KG1 (cell line): ENCODE data around the gene RLBP1.

Experiments
- DNase-seq: peaks from one replicate; lab custom pipeline; 2025; lab: John Stamatoyannopoulos, UW

The RLBP1 gene

DNA sequence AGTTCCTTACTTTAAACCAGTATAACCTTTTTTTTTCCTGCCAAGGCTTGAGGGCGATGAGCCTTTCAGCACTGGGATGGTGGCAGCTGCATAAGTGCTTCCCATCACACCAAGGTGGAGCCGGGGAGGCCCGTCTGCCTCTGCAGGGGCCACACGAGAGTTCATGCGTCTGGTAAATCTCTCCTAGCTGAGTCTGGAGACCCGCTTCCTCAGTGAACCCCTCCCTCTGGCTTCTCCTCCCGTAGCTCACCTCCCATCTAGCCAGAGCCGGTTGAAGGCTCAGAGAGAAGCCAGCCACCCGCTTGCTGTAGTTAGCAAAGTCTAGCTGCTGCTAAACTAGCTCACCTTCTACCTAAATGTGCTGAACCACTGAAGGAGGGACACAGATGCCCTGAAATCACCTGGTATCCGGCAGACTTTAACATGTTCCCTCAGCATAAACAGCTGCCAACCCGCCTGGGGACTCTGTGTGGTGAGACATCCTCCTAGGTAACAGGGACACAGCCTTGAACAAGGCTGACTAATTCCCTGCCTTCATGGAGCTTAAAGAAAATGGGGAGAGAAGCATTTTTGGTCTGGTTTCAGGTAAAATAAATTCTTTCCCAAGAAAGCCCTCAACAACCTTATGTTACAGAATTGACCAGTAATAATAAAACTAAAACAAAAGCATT lies 42.9 kb downstream of the RLBP1 start:
- no peak for DNase-seq

DNA sequence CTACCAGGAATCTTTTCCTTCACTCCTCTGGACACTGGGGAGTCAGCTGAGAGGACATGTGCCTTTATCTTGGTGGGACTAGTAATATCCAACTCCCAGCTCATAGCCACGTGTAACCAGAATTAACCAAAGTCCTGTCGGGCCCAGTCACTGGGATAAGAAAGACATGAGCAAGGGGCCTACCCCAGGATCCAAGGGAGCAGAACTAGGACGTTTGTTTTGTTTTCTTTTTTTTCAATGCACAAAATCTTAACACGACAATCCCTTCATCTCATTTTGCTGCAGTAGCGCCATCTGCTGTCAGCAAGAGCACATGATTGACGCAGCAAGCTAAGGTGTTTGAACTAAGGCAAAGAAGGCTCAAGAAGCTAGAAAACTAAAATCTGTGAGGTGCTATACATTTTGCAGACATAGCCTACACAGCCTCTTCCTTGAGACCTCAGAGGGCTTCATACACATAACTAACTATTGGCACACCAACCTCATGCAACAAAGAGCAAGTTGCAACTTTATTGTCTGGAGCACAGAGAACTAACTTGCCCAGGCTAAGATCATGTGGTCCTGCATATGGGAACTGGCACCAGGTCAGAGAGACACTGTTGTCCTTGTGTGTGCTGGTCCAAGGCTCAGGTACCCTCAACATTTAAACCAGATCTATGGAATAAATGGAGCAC lies 43.6 kb downstream of the RLBP1 start:
- DNase-seq: peak; percentile 47

DNA sequence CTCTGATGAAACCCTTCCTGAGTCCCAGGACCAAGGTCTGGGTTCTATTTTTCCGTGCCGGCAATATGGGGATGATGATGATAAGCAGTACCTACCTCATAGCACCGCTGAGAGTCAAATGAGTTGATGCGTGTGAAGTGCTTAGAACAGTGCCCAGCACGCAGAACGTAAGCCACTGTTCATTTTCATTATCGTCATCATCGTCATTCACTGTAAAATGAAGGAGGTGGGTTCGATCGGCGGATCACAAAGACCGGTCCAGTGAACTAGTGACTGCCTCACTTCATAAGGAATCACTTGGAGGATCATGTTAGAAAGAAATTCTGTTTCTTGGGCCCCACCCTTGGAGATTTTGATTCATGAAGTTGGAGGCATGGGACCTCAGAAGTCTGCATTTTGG lies 44.3 kb downstream of the RLBP1 start:
- no peak for DNase-seq

DNA sequence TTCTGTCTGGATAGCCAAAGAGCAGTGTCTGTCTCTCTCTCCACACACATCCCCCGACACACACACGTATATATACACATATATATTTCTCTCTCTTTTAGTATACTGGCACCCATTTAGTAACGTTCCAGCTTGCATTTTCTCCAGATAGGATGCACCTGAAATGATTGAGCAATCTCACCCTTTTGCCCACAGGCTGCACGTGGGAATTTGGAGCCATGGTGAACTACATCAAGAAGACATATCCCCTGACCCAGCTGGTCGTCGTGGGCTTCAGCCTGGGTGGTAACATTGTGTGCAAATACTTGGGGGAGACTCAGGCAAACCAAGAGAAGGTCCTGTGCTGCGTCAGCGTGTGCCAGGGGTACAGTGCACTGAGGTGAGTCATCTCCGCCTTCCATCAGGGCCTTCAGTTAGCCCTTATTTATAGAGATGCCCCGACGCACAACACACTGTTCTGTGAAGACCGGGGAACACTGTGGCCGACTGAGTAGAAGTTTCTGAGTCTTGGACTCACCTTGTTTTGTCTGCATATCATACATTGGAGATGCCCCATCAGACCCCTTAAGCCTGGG lies 45.7 kb downstream of the RLBP1 start:
- no peak for DNase-seq

DNA sequence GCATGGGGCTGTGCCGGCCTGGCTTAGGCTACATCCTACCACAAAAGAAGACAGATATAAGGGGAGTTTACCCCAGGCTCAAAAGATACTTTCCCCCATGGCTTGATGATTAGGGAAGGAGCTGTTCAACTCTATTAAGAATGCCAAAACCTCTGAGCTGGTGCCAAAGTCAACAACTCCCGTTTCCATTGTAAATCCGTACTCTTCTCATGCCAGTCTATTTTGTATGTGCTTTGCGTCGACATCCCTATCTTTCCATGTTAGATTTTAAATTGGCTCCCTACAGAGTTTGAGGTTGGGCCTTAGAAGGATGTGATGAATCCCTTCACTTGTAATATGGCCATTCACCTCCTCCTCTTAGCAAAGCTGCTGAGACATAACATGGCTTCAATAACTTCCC lies 46.9 kb downstream of the RLBP1 start:
- DNase-seq: no peak

DNA sequence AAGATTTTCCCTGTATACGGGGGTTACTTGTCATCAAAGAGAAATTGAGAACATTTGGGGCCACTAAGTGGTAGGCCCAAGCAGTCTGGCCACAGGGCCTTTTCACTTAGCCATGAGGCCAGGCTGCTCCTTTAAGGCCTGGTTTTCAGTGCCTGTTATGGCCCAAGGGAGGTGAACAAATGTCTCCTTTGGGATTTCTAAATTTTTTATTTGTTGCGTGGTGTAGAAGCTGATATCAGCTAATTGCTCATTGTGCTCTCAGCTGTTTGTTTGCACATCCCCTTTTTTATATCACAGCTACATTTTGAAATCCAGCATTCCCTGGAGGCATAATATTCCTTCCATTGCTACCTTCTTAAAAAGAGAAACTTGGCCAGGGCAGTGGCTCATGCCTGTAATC lies 48.5 kb downstream of the RLBP1 start:
- no peak for DNase-seq

DNA sequence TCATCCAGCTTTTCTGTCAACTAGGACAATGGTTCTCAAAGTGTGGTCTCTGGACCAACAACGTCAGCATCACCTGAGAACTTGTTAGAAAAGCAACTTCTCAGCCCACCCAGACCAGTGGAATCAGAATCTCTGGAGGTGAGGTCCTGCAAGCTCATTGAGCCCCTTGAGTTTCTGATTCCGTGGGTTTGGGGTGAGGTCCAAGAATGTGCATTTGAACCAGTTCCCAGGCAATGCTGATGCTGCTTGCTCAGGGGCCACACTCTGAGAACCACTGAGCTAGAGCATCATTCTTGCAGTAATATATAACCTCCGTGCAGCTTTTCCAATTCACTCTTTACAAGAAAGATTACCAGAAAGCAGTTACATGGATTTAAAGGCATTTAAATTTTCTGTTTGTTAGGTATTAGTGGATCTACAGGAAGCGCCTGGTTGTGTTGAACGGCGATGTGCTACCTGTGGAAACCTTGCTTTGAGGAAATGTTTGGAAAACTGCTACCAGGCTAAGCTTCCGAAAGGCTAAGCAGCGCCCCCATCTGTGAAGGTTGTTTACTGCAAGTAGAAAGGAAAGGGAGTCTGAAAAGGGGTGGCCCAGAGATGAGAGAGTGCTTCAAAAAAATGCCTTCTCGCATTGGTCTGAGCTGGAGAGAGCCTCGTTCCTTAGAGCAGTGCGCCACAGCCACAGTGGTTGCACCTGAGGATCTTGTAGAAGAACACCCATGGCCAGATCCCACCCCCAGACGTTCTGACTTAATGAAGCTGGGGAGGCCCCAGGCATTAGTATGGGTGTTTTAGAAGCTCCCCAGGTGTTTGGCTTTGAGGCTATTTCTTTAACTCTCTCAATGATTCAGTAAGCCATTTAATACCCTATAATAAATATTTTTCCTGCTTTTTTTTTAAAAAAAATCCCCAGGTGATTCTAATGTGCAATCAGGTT lies 50.0 kb downstream of the RLBP1 start:
- no peak for DNase-seq

DNA sequence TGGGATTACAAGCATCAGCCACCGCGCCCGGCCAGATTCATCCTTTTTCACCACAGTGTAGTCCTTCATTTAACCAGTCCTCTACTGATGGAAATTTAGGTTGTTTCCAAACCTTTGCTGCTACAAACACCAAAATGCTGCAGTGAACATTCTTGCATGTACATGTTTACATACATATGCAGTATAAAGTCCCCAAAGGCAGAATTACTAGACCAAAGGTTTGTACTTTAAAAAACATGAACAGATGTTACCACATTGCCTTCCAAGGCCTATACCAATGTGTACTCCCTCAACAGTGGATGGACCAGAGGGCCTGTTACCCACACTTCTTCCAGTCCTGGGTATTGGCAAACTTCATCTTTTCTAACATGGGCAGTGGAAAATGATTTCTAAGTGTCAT lies 51.0 kb downstream of the RLBP1 start:
- DNase-seq: no peak

DNA sequence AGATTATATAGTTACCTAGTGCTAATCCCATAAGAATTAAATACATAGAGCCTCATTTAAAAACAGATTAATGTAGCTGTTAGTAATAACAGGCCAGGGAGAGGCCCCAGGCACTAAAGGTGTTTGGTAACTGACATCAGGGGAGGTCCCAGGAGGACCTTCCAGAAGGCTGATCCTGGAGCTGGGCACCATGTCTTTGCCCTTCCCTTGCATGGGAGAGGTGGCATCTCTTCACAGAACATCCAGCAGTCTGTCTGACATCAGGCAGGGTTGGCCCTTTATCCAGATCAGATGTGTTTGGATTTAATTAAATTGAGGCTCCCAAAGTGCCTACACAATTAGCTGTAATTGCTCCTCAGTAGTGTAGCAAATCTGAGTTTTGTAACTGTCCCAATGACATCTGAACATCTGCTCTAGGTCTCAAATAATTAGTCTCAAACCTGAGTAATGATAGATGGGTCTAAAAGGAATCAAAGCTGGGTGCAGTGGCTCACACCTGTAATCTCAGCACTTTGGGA lies 53.0 kb downstream of the RLBP1 start:
- DNase-seq: no peak

DNA sequence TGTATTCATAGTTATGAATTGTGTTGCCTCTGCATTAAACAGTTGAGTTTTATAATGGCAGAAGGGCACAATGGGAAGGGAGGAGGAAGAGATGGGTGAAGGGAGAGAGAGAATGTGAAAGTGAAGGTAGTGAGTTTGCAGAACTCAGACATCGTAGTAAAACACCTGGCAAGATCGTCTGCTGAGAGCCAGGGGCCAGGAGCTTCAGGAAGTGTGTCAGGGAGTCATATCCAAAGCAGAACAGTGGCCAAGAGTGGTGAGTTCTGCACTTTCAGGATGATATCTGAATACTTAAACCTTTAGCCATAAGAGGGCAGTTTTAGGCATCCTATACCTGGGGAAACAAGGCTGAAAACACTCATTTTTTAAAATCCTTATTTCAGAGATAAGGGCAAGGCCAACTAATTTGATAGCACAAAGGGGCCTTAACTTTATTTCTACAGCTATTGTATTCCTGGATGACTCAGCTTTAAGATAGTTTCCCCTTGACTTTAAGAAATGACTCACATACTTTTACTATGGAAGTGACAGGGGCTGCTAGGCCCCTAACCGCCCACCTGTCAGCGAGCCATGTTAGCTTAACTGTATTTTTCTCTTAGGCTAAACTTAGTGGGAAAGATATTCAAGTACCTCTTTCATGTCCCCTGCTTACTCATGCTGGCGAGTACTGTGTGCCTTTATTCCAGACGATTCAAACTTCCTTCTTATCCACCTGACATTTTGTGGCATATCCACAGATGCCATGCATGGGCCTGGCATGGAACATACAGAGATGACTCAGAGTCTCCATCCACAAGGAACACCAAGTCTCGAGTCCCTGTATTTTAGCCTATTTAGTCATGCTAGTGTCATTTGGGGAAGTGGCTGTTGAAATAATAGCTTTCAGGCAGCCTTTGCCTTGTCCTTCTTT lies 53.9 kb downstream of the RLBP1 start:
- DNase-seq: no peak

DNA sequence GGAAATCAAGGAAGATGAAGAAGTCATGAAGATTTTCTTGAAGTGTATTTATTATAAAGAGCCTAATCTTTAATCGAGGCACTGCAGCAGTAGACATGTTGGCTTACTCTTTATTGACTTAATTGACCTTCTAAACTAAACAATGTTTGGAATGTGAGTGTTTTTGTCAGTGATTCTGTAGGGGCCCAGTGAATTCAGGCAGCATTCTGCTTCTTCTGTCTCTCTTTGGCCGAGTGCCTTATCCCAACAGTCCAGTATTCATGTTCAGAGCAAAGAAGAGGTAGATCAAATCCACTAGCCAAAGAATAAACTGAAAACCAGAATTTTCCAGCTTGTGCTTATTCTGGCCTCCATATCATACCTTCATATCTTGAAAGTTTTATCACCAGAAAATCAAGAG lies 55.7 kb downstream of the RLBP1 start:
- no peak for DNase-seq

DNA sequence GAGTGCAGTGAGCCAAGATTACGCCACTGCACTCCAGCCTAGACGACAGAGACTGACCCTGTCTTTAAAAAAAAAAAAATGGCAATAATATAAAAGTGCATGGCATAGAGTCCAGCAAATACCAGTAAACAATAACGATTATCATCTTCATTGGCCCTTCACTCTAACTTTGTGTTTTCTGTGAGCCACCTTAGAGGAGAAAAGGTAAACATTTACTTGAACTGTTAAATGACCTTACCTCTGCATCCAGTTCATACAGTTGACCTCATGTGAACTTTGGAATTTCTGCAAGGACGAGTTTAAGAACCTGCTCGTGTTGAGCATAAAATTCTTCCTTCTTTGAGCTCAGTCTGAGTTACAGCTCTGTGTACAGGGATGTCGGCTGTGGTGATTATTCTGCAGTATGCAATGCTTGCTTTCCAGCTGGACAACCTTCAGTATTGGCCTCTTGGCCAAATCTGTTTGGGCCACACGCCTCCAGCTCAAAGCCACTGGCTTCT lies 56.6 kb downstream of the RLBP1 start:
- DNase-seq: no peak

DNA sequence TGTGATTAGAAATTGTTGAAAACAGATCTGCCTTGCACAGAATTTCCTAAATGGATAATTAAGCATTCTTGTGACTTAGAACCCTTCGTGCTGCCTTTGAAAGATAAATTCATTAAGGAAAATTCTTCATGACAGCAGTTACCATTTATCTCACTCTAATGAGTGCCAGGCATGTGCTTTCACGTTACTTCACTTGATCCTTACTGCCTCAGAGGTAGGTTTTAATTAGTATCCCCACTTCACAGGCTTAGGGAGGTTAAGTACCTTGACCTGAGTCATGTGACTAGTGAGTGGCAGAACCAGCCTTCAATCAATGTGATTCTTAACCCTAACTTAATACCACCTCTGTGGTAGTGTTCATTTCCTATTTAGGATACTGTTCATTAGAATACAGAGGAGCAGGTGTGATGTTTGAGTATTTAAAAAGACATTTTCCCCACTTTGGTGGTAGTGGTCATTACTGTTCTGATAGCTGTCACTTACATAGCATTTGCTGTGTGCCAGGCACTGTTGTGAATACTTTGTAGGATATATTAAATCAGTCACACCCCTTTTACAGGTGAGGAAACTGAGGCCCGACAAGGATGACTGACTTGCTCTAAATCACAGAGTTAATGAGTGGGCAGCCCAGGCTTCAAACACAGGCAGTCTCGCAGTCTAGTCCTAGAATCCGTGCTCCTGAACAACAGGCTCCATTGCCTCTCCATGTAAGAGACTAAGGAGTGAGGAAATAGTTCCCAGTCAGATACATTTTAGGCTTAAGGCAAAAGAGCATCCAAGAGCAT lies 57.9 kb downstream of the RLBP1 start:
- DNase-seq: no peak

DNA sequence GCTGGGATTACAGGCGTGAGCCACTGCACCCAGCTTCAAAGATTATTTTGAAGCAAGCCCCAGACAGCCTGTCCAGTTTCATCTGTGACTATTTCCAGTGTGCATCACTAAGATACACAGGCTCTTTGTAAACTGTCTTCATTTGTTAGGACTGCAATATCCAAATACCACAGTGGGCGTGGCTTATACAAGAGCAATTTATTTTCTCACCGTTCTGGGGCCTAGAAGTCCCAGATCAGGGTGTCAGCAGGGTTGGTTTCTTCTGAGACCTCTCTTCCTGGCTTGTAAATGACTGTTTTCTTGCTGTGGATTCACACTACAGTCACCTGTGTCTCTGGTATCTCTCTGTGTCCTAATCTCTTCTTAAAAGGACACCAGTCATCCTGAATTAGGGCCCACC lies 59.7 kb downstream of the RLBP1 start:
- no peak for DNase-seq
